HG03442 (cell line): ENCODE measurements around the gene PDE2A.

Experiments used
- ATAC-seq: cut with Tn5 transposase; IDR thresholded peaks from one replicate; pipeline ENCODE4 v1.9.1; 2021; ENCODE audit warnings: mild to moderate bottlenecking, moderate library complexity; ENCODE audit not compliant: unreplicated experiment

The PDE2A gene

GRCh38 chr11:72661486-72661885, 12.7 kb downstream of the PDE2A start:
- ATAC-seq, result no peak

DNA sequence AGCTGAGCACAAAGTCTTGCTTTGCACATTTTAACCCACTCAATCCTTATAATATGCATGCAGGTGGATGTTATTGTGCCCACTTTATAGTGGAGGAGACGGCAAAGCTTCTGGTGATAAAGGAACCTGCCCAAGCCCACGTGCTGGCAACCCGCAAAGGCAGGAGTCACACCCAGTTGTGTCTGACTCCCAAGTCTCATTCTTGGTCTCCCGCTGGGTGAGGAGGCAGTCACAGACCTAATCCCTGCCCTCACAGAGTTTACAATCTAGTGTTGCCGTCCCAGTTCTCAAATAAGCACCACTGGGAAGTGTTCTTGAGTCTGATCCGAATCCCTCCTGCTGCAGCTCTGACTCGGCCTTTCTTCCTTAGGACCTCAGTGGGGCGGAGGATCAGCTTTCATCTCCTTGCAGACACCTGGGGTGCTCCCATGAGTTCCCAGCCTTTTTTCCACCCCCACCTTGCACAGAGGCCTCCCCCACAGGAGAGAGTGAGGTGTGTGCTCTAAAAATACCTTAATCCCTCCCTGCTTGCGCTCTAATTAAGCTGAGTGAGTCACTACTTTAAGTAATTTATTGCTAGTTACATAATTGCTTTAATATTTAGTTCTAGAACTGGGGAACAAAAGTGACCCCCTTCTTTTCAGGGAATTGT, 15.1 kb downstream of the PDE2A start:
- ATAC-seq, result no peak

GRCh38 chr11:72657411-72658100, 16.7 kb downstream of the PDE2A start:
- ATAC-seq, result no peak

GRCh38 chr11:72655896-72656464, 18.2 kb downstream of the PDE2A start:
- no peak for ATAC-seq

- ATAC-seq, result no peak
These were observed 19.2 kb downstream of the PDE2A start for GRCh38 chr11:72655014-72655413.

DNA sequence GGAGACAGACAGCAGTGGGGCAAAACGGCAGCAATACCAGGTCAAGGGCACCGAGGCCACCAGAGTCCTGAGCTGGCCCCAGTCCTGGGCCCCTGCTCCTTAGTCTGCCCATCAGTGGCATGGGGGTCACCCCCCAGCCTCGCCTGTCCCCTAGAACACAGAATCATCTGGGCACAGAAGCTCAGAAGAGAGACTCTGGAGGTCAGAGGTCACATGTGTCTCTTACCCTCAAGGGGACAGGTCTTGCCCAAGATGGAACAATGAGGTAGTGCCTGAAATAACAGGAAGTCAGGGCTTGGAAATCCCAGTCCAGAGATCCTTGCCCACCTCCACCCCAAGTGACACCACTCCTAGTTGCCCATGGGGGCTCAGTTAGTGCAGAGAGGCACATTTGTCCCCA, 20.6 kb downstream of the PDE2A start:
- ATAC-seq, result no peak

DNA sequence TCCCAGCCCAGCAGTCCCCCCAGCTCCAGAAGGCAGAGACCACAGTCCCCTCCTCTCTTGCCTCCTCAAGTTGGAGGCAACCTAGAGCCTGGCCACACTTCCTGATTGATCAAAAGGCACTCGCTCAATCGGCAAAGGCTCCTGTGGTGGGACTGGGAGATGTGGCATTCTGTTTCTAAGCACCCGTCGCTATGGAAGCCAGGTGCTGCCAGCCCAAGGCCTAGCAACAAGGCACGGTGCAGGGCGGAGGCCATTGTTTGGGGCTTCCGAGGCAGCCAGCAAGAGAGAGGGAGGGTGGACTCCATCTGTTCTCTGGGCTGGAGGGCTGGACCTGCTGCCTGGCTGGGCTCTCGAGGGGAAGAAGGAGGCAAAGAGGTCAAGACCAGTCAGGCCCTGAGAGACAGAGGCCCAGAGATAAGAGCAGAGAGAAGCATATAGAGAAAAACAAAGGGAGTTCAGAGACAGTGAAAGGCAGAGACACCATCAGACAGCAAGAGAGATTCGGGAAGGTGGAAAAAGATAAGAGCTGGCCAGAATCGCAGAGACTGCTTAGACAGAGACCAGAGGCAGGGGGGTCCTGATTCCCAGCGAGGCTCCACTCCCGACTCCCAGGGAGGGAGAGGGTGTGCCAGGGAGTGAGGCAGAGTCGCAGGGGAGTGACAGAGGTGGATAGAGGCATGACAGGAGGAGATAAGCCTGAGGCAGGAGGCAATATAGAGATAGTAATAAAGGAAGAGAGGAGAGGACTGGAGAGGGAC, 21.2 kb downstream of the PDE2A start:
- no peak for ATAC-seq

- no peak for ATAC-seq
These were observed 22.1 kb downstream of the PDE2A start for GRCh38 chr11:72652133-72652532.

GRCh38 chr11:72649215-72649976, 24.8 kb downstream of the PDE2A start:
- ATAC-seq, result no peak

GRCh38 chr11:72648384-72649136, 25.7 kb downstream of the PDE2A start:
- no peak for ATAC-seq

GRCh38 chr11:72647882-72648281, 26.3 kb downstream of the PDE2A start:
- ATAC-seq, result no peak

- no peak for ATAC-seq
These were observed 27.8 kb downstream of the PDE2A start for GRCh38 chr11:72646472-72646871.

DNA sequence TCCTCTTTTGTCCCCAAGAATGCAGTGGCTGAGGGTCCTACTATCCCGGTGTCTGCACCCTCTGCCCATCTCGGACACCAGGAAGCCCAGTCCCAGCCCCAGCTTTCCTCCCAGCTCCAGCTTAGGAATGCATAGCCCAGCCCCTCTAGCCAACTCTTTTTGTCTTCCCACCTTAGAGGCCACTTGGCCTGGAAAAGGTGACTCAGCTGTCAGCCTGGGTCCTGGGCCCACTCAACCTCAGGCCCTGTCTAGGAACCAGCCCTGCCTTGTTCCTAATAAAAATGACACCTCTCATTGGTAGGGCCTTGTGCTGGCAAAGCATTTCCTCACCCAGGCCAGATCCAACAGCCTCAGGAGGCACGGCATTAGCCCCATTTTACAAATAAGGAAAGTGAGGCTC, 28.2 kb downstream of the PDE2A start:
- ATAC-seq, result no peak

DNA sequence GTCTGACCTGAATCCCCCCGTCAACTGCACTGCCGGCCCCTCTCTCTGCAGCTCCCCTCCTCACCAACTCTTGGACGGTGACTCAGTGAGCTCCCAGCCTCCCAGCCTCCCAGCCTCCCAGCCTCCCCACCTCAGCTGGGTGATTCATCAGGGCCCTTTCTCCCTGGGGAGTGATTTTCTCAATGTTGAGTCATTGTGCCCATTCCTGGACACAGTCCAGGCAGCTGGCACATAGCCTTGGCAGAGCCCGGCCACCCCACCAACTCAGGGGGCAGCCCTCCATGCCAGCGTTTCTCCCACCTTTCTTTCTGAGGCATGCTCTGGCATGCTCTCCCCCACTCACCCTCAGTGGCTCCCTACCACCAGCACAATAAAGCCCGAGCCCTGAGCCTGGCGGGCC, 30.7 kb downstream of the PDE2A start:
- no peak for ATAC-seq

- ATAC-seq, result no peak
These were observed 31.2 kb downstream of the PDE2A start for GRCh38 chr11:72642884-72643522.

DNA sequence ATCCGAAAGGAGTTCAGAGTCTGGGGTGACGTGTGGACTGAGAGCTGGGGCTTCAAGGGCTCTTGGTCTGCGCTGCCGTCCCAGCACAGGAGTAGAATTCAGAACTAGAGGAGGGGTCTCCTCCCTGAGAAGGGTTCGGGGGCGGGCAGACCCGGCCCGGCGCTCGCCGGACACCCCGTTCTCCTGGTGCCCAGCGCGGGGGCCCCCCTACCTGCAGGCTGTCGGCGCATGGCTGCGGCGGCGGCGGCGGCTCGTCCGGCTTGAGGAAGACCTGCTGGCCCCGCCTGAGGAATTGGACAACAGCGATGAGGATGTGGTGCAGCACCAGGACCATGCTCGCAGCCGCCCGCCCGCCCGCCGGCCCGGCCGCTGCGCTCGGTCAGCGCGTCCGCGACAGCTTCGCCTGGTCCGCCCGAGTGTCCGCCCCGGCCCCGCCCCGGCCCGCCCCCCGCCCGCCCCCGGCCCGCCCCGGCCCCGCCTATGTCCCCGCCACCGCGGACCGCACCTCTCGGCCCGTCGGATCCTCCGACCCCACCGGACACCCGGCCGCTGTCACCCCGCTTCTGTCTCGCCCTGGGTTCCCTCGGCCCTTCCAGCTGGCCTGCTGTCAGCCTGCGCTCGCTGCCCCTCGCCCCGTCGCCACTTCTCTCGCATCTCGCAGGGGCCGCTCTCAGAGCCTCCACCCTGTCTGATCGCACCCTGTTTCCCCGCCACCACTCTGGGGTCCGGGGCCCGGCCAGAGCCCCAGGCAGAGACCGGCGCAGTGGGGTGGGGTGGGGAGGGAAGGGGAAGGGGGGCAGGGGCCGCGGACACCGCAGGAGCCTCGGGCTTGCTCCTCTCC, 32.0 kb downstream of the PDE2A start:
- no peak for ATAC-seq

- no peak for ATAC-seq
These were observed 32.6 kb downstream of the PDE2A start for GRCh38 chr11:72641522-72642042.

DNA sequence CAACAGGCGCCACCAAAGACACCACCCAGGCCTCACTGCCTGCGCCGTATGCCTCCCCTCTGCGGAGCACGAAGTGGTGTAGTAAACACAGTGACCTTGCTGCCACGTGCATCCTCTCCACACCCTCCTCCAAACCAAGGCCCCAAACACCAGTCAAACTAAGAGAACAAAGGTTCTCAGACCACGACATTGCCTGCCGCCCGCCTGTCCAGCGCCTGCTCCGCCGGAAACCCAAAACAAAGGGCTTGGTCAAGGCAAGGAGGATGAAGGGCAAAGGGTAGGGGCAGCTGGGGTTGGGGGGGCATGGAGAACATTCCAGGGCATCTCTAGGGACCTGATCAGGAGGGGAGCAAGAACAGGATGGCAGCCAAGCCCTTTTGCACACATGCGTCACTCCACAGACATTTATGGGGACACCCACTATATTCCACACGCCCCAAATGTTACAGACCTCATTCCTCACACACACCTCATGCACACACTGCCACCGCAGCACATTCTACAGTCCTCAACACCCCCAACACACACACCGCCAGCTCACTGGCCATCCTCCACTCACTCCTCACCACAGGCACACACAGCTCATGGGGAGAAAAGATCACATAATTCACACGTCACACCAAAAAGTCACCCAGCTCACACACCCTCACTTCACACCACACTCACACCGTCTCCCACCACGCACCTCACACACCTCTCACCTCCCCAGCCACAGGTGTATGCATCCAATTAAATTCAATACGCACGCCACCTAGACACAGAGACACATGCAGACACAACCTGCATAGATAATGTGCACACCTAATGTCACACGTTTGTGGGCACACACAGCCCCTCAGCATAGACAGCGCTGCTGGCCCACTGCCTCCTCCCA, 34.5 kb downstream of the PDE2A start:
- ATAC-seq, result no peak
